NCI-H82 treated with DMSO at 0.1 percent for 48 hours (cell line): ENCODE results near the gene SLC5A3.

ENCODE experiments used
- DNase-seq: peaks from one replicate; lab custom pipeline; 2025; ENCODE audit not compliant: unreplicated experiment; lab: John Stamatoyannopoulos, UW

The SLC5A3 gene

GRCh38 chr21:34097442-34097841 is 24.1 kb downstream of the SLC5A3 start:
- DNase-seq: no peak

GRCh38 chr21:34100337-34100736 is 27.0 kb downstream of the SLC5A3 start:
- DNase-seq: no peak

GRCh38 chr21:34100790-34101189 is 27.4 kb downstream of the SLC5A3 start:
- no peak for DNase-seq

- DNase-seq: no peak
These were observed 32.7 kb downstream of the SLC5A3 start for GRCh38 chr21:34105947-34106541.

GRCh38 chr21:34107606-34108005 is 34.2 kb downstream of the SLC5A3 start:
- DNase-seq: no peak

GRCh38 chr21:34109075-34109474 is 35.7 kb downstream of the SLC5A3 start:
- DNase-seq: no peak

- DNase-seq: no peak
These were observed 37.3 kb downstream of the SLC5A3 start for GRCh38 chr21:34110594-34111202.

- DNase-seq: no peak
These were observed 39.1 kb downstream of the SLC5A3 start for GRCh38 chr21:34112316-34113033.

GRCh38 chr21:34113842-34114241 is 40.5 kb downstream of the SLC5A3 start:
- no peak for DNase-seq

- DNase-seq: no peak
These were observed 41.8 kb downstream of the SLC5A3 start for GRCh38 chr21:34115160-34115559.

GRCh38 chr21:34116569-34116968 is 43.2 kb downstream of the SLC5A3 start:
- DNase-seq: no peak

GRCh38 chr21:34120867-34121266 is 47.5 kb downstream of the SLC5A3 start:
- DNase-seq: no peak

GRCh38 chr21:34122047-34122446 is 48.7 kb downstream of the SLC5A3 start:
- no peak for DNase-seq
